Measurements from ENCODE around the gene ATP10A.

ATP10A gene

DNA sequence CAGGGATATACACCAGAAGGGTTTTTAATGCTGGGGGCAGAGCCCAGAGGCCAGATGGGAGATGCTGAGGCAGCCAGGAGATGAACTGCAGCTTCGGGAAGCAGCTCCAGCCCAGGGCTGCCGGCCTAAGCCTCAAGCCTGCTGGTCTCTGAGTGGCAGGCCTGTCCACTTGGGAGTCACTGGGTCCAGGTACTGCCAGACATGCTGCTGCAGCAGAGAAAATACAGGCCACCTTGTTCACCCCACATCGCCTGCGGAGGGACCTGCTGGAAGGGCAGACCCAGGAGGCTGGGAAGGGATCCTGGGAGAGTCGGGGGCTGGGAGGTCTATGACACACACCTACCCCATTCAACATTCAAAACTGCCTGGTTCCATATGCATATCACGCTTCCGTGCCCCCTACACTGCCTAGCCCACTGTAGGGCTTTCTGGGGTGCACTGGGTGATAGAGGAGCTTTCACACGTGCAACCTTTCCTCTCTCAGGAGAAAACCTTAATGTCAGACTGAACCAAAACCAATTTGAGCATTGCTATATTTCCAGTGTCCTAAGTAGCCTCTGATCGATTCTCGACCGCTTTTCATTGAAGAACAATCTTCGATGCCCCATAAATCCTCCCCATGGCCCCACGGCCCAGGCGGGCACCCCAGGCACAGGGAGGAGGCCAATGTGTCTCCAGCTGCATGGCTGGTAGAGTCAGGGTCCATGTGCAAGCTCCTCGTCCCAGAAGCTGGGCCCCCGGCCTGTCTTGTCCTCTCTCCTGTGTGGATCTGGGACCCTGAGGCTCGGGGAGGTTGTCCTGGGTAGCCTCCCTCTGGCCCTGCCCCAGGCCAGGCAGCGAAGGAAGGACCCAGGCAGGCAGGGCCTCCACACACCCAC is 147.4 kb downstream of the ATP10A start:
- no peak for DNase-seq

DNA sequence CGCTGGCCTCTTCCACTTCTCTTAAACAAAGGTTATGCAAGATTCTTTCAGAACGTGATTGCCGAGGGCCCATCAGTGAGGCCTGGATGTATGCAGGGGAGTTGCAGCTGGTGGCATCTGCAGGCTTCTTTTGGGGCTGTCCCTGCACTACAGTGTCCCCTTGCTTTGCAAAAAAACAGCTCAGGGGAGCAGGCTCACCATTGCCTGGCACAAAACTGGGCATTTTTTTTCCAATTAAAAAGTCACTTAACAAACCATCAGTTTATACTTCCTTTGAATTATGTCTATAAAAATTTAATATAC is 148.6 kb downstream of the ATP10A start:
- no peak for DNase-seq

DNA sequence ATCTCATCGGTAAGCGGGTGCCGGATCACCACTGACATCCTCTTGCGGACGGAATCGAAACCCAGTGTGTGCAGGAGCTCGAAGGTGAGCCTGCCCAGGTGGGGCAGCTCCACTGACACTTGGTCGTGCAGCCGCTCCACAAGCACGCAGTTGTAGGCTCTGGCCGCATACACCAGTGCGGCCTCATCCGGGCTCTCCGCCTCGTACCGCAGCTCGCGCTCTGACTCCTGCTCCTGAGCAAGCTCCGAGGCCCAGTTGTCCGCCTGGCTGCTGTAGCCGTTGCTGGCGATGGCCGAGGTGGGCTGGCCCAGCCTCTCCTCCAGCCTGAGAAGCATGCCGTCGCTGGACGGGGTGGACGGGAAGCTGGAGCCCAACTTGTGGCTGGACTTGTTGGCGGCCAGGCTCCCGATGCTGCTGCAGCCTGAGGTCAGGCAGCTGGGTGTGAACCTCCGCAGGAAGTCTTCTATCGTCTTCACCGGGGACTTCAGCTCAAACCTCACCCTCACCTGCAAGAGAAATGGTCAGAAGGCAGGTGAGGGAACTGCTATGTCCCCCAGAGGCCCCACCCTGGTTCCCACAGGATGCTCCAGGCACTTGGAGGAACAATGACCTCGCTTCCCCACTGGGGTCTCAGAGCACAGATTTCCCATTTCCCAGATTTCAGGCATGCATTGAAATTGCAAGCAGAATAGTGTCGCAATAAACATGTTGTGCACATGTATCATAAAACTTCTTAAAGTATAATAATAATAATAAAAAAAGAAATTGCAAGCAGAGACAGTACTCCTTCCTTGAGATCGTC is 149.2 kb downstream of the ATP10A start:
- DNase-seq: no peak

DNA sequence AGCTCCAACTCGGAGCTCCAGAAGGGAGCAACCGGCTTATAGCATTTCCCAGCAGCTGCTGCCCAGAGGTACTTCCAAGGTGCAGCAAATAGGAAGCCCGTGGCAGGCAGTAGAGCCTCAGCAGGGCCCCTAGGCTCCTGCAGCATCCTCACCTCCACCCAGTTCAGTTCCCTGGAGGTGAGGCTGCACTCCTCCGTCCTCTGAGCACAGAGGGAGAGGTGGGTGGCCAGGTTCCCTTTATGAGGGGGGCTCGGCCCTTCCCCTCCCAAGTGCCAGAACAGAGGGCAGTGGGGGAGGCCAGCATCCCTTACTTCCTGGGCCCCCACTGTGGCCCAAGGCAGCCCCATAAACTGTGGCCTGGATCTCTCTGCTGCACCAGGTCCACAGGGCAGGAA is 150.2 kb downstream of the ATP10A start:
- no peak for DNase-seq

DNA sequence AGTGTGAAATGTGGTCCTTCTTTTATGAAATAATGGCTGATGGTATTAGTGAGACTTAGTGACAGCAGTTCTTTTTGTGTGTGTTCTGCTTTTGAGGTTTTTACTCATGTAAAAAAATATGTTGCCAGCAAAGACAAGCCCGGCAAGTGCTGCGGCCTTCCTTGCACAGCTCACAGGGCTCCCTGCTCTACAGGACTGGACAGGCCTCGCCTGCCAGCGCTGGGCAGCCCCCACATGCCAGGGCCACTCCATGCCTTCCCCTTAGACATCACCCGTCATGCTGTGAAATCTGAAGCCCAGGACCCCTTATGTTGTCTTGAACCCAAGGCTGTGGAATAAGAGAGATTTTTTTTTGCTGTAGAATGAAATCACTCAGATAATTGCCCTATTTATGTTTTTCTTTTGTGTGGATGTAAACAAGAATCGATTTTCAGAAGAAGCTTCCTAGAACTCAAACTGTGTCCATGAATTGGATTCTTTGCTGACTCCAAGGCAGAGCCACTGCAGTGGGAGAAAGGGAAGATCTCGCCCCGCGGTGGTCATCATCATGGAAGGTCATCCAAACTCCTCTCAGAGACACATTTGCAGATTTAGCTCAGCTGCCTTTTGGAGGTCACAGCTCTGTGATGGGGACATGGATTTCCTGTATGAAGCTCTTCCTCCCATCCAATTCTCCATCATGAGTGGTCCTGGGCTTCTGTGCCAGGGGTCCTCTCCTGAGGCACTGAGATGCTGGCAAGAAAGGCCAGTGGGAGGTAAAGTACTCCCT is 150.8 kb downstream of the ATP10A start:
- DNase-seq: no peak

DNA sequence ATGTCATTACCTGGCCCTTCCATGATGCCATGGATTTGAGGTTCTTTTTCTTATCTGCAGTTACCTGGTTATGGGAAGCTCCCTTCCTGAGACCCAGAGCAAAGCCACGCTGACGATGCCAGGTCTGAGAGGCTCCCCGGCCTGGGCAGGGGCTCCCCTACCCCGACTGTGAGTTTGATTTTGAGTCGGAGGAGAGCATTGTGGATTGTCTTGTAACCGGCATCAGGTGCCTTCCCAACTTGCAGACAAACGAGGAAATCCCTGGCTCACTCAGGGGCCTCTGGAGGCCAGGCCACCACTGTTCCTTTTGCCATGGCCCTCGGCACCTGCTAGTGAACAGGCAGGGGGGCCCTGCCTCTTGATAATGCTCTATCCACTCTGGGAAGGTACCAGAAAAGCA is 151.4 kb downstream of the ATP10A start:
- no peak for DNase-seq

DNA sequence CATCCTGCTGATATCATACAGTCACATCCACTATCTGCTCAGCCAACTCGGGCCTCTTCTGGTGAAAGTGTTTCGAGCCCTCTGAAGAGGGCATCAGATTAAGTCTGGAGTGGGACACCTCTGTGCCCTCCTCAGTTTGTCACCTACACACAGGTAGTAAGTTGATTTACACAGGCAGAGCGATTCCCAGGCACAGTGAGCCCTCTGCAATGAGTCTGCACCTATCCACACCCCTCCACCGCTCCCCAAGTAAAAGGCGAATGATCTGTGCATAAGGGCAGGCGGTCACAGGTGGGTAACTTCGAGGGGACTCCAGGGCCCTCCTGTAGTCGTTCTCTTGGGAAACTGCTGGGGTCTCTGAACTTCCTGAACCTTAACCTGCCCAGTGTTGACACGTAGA is 152.0 kb downstream of the ATP10A start:
- no peak for DNase-seq

DNA sequence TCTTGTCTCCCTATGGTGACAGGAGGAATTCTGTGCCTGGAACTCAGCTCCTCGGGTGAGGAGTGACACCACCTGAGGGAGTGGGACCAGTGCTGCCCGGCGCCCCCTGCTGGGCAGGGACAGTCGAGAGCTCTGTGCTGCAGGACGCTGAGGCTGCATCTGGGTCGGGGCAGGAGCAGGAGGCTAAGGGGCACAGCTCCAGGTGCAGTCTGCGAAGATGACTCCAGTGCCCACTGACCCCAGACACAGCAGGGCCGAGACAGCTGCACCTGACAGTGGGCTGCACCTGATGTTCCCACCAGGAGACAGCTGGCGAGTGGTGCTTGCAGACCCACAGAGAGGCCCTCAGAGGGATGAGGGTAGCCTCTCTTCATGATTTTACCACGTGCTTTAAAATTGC is 152.9 kb downstream of the ATP10A start:
- DNase-seq: no peak

DNA sequence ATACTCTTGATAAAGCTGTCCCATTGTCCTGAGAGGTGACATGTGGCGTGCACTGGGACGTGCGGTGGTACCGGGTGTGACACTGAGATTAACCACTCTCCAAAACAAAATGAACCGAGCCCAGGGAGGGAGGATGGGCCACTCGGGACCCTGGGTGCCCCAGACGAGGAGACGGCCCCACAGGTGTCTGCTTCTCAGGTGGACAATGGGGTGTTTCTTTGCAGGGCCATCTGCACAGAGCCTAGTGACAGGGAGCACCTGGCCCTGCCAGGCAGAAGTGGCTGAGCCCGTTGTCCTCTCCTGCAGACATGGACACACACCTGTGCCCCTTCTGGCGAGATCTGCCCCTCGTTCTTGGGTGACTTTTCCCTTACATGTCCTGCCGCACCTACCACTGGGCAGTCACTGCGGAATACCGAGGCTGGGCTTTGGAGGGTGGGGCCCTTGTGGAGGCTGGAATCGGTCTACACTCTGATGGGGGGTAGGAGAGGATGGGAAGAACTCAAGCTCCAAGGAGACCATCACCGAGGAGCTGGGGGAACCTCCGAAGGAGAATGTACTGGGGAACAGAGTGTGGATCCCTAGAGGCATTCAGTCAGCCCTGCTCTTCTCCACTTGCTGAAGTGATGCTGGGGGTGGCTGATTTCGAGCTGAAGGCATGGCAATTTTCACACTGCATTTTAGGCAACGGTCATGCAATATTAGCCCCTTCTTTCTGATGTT is 153.5 kb downstream of the ATP10A start:
- no peak for DNase-seq

DNA sequence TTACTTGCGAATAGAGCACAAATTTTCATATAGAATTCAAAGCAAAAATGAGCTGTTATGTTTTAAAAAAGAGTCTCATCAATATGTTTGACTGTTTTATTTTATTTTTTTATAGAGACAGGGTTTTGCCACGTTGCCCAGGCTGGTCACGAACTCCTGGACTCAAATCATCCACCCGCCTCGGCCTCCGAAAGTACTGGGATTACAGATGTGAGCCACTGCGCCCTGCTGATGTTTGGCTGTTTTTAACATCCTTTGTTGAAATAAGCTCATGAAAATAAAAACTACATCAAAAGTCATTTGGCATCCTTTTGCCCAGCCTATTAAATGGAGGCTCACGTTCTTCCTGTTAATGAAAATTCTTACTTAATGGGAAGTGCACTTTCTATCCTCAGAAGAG is 154.7 kb downstream of the ATP10A start:
- no peak for DNase-seq

DNA sequence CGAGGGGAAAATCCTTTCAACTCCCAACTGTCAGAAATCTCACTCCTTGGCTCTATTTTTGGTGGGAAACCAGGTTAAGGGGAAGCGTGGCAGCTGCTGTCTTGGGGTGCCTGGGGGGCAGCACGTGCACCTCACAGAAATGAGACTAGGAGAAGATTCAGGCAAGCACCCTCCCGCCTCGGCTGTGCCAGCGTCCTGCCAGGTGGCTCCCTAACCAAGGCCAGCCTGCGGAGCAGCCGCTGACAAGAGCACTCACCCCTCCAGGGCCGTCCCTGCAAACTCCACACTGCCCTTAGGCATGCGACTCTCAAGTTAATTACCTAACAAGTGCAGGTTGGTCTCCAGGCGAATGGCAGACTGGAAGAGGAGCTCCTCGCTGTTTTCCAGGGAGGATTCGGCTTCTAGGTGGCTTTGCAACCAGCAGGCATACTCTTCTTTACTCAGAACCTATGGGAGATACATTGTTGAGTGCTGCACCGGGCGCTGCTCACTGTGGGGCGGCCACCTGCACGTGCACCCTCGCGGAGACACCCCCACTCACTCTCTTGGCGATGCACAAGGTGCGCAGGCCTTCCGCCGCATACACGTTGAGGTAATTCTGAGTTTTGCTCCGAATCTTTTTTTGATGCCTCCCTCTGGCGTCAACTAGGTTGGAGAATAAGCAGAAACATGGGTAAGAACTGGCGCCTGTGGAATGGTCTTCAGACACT is 155.3 kb downstream of the ATP10A start:
- DNase-seq: no peak

DNA sequence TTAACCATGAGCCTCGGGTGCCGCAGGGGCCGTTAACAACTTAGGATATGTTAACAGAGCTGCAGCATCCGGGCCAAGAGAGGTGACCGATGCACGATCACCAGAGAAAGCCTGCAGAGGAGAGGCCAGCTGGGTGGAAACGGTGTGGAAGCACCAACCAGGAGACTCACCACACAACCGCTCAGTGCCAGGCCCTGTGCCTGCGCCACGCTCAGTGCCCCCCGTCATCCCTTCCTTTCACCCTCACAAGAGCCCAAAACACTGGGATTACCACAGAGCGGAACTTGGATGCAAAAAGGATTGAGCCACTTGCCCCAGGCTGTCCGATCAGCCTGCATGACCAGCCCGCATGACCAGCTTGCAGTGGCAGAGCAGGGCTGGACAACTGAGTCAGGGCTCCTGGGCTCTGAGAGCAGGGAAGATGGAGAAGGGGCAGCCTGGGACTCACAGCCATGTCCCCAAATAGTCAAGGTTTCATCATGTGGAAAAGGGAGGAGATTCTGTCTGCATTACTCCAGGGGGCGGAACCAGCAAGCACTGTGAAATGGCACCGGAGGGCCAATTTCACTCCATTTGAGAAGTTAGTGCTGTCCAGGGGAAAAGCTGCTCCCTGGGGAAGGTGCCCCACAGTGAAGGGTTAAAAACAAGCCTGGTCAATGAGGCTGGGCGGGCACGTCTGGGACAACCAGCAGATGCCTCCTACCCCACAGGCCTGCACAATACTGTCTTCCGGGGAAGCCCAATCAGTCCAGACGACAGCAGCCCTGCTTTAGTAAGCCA is 156.8 kb downstream of the ATP10A start:
- no peak for DNase-seq

DNA sequence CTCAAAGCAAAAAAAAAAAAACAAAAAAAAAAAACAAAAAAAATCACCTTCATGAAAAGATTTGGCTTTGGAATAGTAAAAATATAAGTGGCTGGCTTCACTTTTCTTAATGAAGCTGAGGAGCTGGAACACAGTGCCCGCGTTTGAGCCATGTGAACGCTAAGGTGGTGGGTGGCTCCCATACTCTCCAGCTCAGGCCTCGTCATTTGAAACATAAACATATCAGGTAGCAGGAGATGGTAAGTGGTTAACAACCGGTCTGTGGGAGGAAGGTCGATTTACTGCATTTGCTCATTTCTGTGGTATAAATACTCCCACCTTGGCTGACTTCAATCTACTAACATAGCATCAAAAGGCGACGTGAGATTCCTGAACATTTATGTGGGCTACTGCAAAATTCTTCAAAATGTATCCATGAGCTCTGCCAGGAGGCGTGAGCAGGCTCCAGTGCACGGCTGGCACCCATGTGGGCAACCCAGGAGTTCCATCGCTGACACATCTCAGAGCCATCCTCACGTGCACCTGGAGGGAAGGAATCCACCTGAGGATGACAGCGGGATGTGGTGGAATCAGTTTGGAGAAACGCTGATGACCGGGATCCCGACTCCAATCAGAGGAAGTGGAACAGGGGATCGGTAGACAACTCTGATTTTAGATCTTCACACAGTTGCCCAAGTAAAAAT is 157.6 kb downstream of the ATP10A start:
- no peak for DNase-seq

DNA sequence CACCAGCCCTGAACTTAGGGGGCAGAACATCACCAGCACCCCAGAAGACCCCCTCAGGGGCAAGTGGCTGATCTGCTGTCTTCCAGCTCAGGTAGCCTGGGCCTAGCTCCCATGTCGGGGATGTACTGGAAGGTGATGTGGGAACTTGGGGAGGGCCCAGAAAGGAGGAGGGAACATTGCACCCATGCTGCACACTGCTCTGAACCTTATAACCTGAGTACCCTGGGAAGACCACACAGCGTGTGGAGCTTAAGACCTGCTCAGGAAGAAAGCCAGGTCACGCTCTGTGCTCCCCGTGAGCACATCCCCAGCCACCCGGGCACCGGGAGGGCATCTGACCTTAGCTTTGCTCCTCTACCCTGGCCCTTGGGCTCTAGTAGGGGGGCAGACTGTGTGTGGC is 159.4 kb downstream of the ATP10A start:
- no peak for DNase-seq

DNA sequence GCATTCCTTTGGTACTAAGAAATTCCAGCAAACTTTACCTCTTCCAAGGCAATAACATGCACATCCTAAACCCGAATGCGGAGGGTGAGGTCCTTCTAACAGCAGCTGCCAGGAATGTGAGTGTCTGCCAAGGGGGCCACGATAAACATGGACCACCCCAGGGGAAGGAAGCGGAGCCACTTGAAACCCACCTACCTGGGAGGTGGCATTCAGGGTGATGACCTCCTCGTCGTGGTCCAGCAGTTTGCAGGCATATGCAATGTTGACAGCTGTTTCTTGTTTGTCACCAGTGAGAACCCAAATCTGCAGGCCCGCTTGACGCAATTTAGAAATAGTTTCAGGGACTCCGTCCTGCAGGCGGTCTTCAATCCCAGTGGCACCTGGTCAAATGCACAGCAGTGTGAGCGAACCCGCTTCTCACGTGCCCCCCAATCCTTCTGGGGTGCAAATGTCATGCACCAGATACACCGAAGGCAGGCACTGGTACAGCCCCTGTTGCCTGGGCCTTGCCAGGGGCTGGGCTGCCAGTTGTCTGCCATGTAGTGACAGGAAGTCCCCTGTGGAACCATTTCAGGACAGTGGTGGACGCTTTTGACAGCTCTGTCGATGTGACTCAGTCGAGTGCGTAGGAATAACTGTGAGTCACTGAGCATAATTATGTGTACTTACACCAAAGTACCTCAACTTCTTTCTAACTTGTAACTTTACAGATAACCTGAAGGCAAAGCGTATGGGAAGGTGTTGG is 161.2 kb downstream of the ATP10A start:
- no peak for DNase-seq

DNA sequence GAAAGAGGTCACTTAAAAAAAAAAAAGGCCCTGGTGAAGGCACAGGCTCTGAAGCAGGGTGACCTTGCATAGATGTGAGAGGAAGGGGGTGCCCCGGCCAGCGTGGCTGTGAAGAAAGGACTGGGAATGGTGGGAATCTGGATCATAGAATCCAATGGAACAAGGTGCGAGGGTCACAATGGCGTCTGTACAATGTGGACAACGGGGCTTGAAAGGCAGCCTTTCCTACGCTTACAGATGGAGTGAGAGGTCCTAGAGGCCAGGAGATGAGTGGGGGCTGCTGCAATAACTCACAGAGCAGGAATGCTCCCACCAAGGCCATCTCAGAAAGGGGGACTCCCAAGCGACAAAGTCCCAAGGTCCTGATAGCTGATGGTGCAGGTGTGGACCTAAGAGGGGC is 162.2 kb downstream of the ATP10A start:
- DNase-seq: no peak

DNA sequence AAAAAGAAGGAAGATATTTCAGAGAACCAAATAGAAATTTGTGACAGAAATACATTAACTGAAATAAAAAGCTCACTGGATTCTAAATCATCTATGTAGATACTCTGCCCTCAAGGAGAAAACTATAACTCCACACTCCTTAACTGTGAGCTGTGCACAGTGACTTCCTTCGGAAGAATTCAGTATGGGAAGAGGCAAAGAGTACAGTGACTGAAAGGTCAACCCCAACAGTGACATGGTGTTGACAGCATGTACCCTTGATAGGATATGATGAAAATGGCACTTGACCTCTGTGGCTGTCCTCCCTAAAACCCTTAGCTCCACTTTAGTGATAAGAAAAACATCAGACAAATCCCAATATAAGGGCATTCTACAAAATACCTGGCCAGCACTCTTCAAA is 165.5 kb downstream of the ATP10A start:
- DNase-seq: no peak

DNA sequence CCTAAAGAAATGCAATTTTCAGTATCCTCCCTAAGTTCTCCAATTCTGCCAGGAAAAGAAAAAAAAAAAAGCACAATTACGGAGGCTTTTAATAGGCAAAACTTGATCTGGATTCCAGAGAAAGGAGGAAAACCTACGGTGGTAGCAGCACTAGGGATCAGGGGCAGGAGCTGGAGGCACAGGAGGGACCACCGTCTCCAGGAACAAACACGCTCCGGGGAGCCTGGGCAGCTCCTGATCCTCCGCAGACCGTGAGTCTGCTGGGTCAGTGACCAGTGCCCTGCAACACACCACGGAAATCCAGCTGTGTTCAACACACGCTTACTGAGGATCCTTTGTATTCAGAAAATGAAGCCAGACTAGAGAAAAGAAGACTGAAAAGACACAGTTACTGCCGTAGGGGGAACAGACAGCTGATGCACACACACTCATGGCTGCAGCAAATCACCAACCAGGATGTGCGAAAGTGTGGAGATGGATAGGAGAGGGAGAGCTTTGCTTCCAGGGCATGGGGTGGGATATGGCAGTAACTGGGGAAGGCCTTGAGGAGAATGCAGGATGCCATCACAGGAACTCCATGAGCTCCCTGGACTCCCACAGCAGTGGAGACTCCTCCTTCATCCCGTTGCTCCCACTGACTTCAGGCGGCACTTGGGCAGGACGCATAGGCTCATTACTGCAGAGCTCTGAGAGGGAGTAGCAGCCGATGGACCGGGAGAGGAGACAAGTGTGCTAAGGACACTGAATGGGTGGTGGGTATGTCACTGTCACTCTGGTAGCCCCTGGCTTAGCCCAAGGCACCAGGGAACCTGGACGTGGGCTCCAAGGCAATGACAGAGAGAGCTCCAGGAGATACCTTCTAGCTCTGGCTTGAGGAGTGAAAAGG is 167.0 kb downstream of the ATP10A start:
- no peak for DNase-seq

DNA sequence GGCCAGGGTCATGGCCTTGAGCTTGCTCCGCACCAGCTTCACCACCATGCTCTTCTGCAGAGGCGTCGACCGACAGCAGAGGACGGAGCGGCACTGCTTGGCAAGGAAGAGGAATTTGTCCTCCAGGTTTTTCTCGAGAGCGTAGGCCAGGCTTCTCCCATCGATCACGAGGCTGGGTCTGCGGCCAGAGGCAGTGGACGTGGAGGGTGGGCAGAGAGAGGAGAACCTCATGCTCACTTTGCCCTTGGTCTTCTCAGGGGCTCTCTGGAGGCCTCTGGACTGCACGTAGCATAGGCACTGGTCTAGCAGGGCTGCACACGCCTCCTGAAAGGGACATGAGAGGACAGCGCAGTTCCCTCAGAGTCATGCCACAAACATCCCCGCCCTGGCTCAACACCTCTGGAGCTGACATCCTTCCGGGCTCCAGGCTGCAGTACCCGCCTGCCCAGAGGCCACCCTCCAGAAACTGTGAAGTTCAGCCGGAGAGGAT is 168.3 kb downstream of the ATP10A start:
- no peak for DNase-seq
